Caco-2 (cell line): ENCODE results near the gene AHNAK2. TPM values are rescaled to one million over a fixed set of nuclear protein-coding genes. Genes with fewer than 3 reads are reported as not detected.
"Not testable (repeated sequence)": the region's sequence is repeated elsewhere in the genome, so short reads cannot be mapped to it uniquely, and the experiment has no call there.

Source experiments
- BruUV-seq: library from RNA; stranded (reverse); fragments of 400-500 nt; replicated peaks from 2 replicates; lab custom pipeline; 2021; lab: Mats Ljungman, UMichigan
- CTCF ChIA-PET: fragments of 300-600 bp; sonication (Branson Sonifier 250); formaldehyde crosslinking; loops from one replicate; lab custom pipeline; 2022; ENCODE audit warnings: antibody characterized with exemption; lab: Charles Lee
- POLR2A ChIA-PET: fragments of 300-600 bp; sonication (Branson Sonifier 250); formaldehyde crosslinking; loops from one replicate; lab custom pipeline; 2022; ENCODE audit warnings: antibody characterized with exemption; lab: Charles Lee
- DNase-seq, 2 experiments: peaks; one replicate each; pipeline versions ENCODE4 v3.0.0 to v3.0.0-alpha.2; 2020 to 2022
- H3K27me3 ChIP-seq: replicated peaks from 2 replicates; pipeline ENCODE4 v1.6.0; 2011; ENCODE audit warnings: low read length; ENCODE audit not compliant: control insufficient read depth, insufficient read depth
- H3K36me3 ChIP-seq: 2 replicates; pipeline ENCODE4 v1.5.1; 2011; ENCODE audit warnings: low read length; ENCODE audit not compliant: control insufficient read depth, insufficient read depth
- H3K4me1 ChIP-seq: fragments of 250-450 bp; sonication (Bioruptor Pico); 2 replicates; pipeline ENCODE4 v1.5.1; 2020; ENCODE audit warnings: mild to moderate bottlenecking
- H3K4me3 ChIP-seq: 2 replicates; pipeline ENCODE4 v1.5.1; 2011; ENCODE audit warnings: low read depth, mild to moderate bottlenecking, control low read depth, low read length
- H3K9me3 ChIP-seq: fragments of 250-450 bp; sonication (Bioruptor Pico); 2 replicates; pipeline ENCODE4 v1.5.1; 2020; ENCODE audit warnings: mild to moderate bottlenecking, moderate library complexity
- H3K27ac Mint-ChIP-seq: one replicate; pipeline ENCODE4 v1.8.0; 2022; ENCODE audit warnings: mixed read lengths; ENCODE audit not compliant: unreplicated experiment
- H3K27me3 Mint-ChIP-seq: one replicate; pipeline ENCODE4 v1.8.0; 2022; ENCODE audit warnings: mixed read lengths; ENCODE audit not compliant: insufficient read depth, unreplicated experiment
- H3K36me3 Mint-ChIP-seq: one replicate; pipeline ENCODE4 v1.8.0; 2022; ENCODE audit warnings: mild to moderate bottlenecking, mixed read lengths; ENCODE audit not compliant: insufficient read depth, unreplicated experiment
- H3K4me1 Mint-ChIP-seq: one replicate; pipeline ENCODE4 v1.8.0; 2022; ENCODE audit warnings: low read depth, mixed read lengths; ENCODE audit not compliant: unreplicated experiment
- H3K4me3 Mint-ChIP-seq: one replicate; pipeline ENCODE4 v1.8.0; 2022; ENCODE audit warnings: mild to moderate bottlenecking, moderate library complexity, mixed read lengths; ENCODE audit not compliant: unreplicated experiment
- H3K9me3 Mint-ChIP-seq: one replicate; pipeline ENCODE4 v1.8.0; 2022; ENCODE audit warnings: mixed read lengths; ENCODE audit not compliant: unreplicated experiment
- CTCF ChIP-seq, 2 experiments: fragments of 200-600 bp in 1 of 2; IDR thresholded peaks; 1 replicate in 1 of 2; 2 replicates in 1 of 2; pipeline versions ENCODE4 v1.5.1 to v1.8.0; 2011 to 2022; ENCODE audit warnings: antibody characterized with exemption in 1 of 2, control low read depth in 1 of 2, inconsistent platforms in 1 of 2, low read depth in 1 of 2, low read length in 1 of 2, mild to moderate bottlenecking in 1 of 2, moderate library complexity in 1 of 2; ENCODE audit not compliant: insufficient read depth in 1 of 2, severe bottlenecking in 1 of 2, unreplicated experiment in 1 of 2
- intact Hi-C: fragments of 100-400 bp; cut with micrococcal nuclease; formaldehyde crosslinking; loops from one replicate; pipeline ENCODE4 v1.10.0; 2022; ENCODE audit not compliant: unreplicated experiment
- total RNA-seq: library from RNA; stranded (reverse); gene quantifications from 2 replicates; pipeline ENCODE4 v1.2.3, GENCODE V29; 2022

AHNAK2 gene
- total RNA-seq, 1 experiment from 2014 or later, result 0.77 TPM

GRCh38 chr14:104948736-104949031 lies 29.5 kb downstream of the AHNAK2 start:
- no peaks in the 10 kb centered on the region for H3K36me3 ChIP-seq
- no peaks in the 10 kb centered on the region for H3K27me3 ChIP-seq
- H3K27ac Mint-ChIP-seq, result no peak overlapping the region
- H3K36me3 Mint-ChIP-seq, result no peaks in the 10 kb centered on the region
- TF ChIP-seq CTCF (IDR thresholded peaks at IDR 0.05; ENCODE audit: insufficient read depth in 1 of 2, low read depth in 1 of 2, low read length in 1 of 2, severe bottlenecking in 1 of 2, unreplicated experiment in 1 of 2), result no peak
- no peaks in the 10 kb centered on the region for H3K9me3 Mint-ChIP-seq
- BruUV-seq, result no TSS peak
- H3K4me3 Mint-ChIP-seq, result no peak overlapping the region
- H3K4me3 ChIP-seq, result no peak overlapping the region
- DNase-seq, result no peak
- no peaks in the 10 kb centered on the region for H3K9me3 ChIP-seq
- H3K27me3 Mint-ChIP-seq, result peaks cover 4% of the 10 kb centered on the region
- CTCF ChIA-PET, result no interaction called here
- intact Hi-C loops, result no loop called here
- POLR2A ChIA-PET, result no interaction called here
- H3K4me1 ChIP-seq, result no peaks in the 10 kb centered on the region
- H3K4me1 Mint-ChIP-seq, result no peaks in the 10 kb centered on the region

GRCh38 chr14:104947881-104948735 lies 30.1 kb downstream of the AHNAK2 start:
- DNase-seq, result not testable (repeated sequence)

GRCh38 chr14:104947201-104947600 lies 31.0 kb downstream of the AHNAK2 start:
- H3K9me3 Mint-ChIP-seq, H3K4me3 ChIP-seq, H3K4me1 ChIP-seq, CTCF ChIA-PET, H3K4me1 Mint-ChIP-seq, H3K27me3 ChIP-seq, H3K27ac Mint-ChIP-seq, H3K36me3 Mint-ChIP-seq, DNase-seq, H3K4me3 Mint-ChIP-seq, H3K9me3 ChIP-seq, POLR2A ChIA-PET, intact Hi-C loops, BruUV-seq, H3K27me3 Mint-ChIP-seq, H3K36me3 ChIP-seq: not testable (repeated sequence)

More at GRCh38 chr14:104947881-104948735, 30.1 kb downstream of the AHNAK2 start:
- H3K4me1 Mint-ChIP-seq, CTCF ChIA-PET, H3K9me3 ChIP-seq, H3K27me3 ChIP-seq, H3K27me3 Mint-ChIP-seq, H3K27ac Mint-ChIP-seq, intact Hi-C loops, POLR2A ChIA-PET, H3K4me1 ChIP-seq, H3K4me3 ChIP-seq, BruUV-seq, H3K36me3 Mint-ChIP-seq, H3K4me3 Mint-ChIP-seq, H3K9me3 Mint-ChIP-seq, H3K36me3 ChIP-seq: not testable (repeated sequence)

GRCh38 chr14:104945986-104946965 lies 31.9 kb downstream of the AHNAK2 start:
- BruUV-seq, H3K27me3 ChIP-seq, H3K4me3 Mint-ChIP-seq, H3K36me3 ChIP-seq, H3K9me3 ChIP-seq, H3K27ac Mint-ChIP-seq, H3K9me3 Mint-ChIP-seq, H3K4me3 ChIP-seq, H3K36me3 Mint-ChIP-seq, H3K4me1 ChIP-seq, POLR2A ChIA-PET, intact Hi-C loops, CTCF ChIA-PET, H3K27me3 Mint-ChIP-seq, H3K4me1 Mint-ChIP-seq: not testable (repeated sequence)
- DNase-seq, result peak in 1 of 2 experiments; percentile 19

- intact Hi-C loops, H3K9me3 ChIP-seq, H3K36me3 ChIP-seq, H3K27me3 Mint-ChIP-seq, BruUV-seq, H3K4me1 Mint-ChIP-seq, POLR2A ChIA-PET, H3K9me3 Mint-ChIP-seq, CTCF ChIA-PET, H3K36me3 Mint-ChIP-seq, H3K4me3 Mint-ChIP-seq, H3K4me3 ChIP-seq, H3K4me1 ChIP-seq, H3K27ac Mint-ChIP-seq, H3K27me3 ChIP-seq: not testable (repeated sequence)
- DNase-seq, result peak in 1 of 2 experiments; percentile 12
These were observed 32.9 kb downstream of the AHNAK2 start for GRCh38 chr14:104945266-104945665.
